Testis (tissue), 2 donors: ENCODE measurements around the gene LRRTM4.

Experiments used
- CTCF ChIP-seq, 3 experiments: fragments of 450-650 bp in 2 of 3; fragments of 200-600 bp in 1 of 3; sonication (generic) in 1 of 3; IDR thresholded peaks; one replicate each; pipeline ENCODE4 v1.5.1; 2016 to 2019; ENCODE audit warnings: antibody characterized with exemption in 3 of 3, mild to moderate bottlenecking in 2 of 3, moderate library complexity in 1 of 3
- POLR2A ChIP-seq: fragments of 450-650 bp; IDR thresholded peaks from one replicate; pipeline ENCODE4 v1.6.1; 2017; ENCODE audit warnings: antibody characterized with exemption, mild to moderate bottlenecking, moderate library complexity

GRCh38 chr2:77104554-77104953 is 417.6 kb downstream of the LRRTM4 start:
- TF ChIP-seq POLR2A (no peak), CTCF (IDR thresholded peaks at IDR 0.05) (no peak)
